Psoas muscle (tissue), 8 donors: Measurements from ENCODE around the gene MRC1. TPM values are rescaled to one million over a fixed set of nuclear protein-coding genes. Genes with fewer than 3 reads are reported as not detected.

ENCODE experiments used
- ATAC-seq, 4 donors: fragments of 200-7000 bp; cut with Tn5 transposase; one replicate each; pipeline ENCODE4 v1.9.1; 2020; ENCODE audit warnings: moderate library complexity in 3 of 4, mild to moderate bottlenecking in 2 of 4
- DNase-seq, 2 donors: peaks; one replicate each; pipeline ENCODE4 v3.0.0-alpha.2; 2020
- H3K27ac ChIP-seq: fragments of 200-600 bp; one replicate; pipeline ENCODE4 v1.8.0; 2022
- H3K27me3 ChIP-seq, 3 donors: fragments of 200-600 bp in 1 of 3; one replicate each; pipeline versions ENCODE4 v1.6.1 to v1.8.0; 2013 to 2022; ENCODE audit warnings: low read length in 2 of 3, mild to moderate bottlenecking in 2 of 3, moderate library complexity in 1 of 3; ENCODE audit not compliant: insufficient read depth in 3 of 3
- H3K36me3 ChIP-seq, 2 donors: fragments of 200-600 bp in 1 of 2; one replicate each; pipeline versions ENCODE4 v1.6.1 to v1.8.0; 2013 to 2022; ENCODE audit warnings: low read depth in 1 of 2, mild to moderate bottlenecking in 1 of 2, moderate library complexity in 1 of 2; ENCODE audit not compliant: insufficient read depth in 1 of 2
- H3K4me1 ChIP-seq: fragments of 200-600 bp; one replicate; pipeline ENCODE4 v1.8.0; 2022
- H3K4me3 ChIP-seq: fragments of 200-600 bp; one replicate; pipeline ENCODE4 v1.8.0; 2022; ENCODE audit warnings: mild to moderate bottlenecking
- H3K9me3 ChIP-seq: fragments of 200-600 bp; one replicate; pipeline ENCODE4 v1.8.0; 2022
- CTCF ChIP-seq: fragments of 200-600 bp; IDR thresholded peaks from one replicate; pipeline ENCODE4 v1.8.0; 2022; ENCODE audit warnings: antibody characterized with exemption
- WGBS, 3 donors: extraction: QIAGEN DNeasy Blood & Tissue Kit; methylation state at CpG; one replicate each; pipeline versions ENCODE4 v1.1.6 to v1.1.7; 2013; 5-methylcytosine and 5-hydroxymethylcytosine counted together
- intact Hi-C, 2 donors: fragments of 100-400 bp; cut with DNase I; formaldehyde crosslinking; loops; one replicate each; pipeline versions ENCODE4 v1.11.0 to v1.14.2; 2022
- polyA plus RNA-seq, 3 donors: library from polyadenylated mRNA; stranded (reverse); fragments of 200-250 nt; gene quantifications; one replicate each; pipeline ENCODE4 v1.2.3, GENCODE V29; 2013
- total RNA-seq, 4 donors: library from RNA; stranded (reverse); fragmentation: NEBNext Ultra II Directional in 2 of 4; extraction: Animal tissue kit (Norgen Biotek cat#: 25700) in 2 of 4; gene quantifications; one replicate each; pipeline versions ENCODE4 v1.2.1 to v1.2.4, GENCODE V29; 2021 to 2023
- donor health status: healthy with polysubstance abuse.
- donor health status: DM: no; HTN: no; CAD: no; lungs with moderate emphysema.
- donor health status: Bipolar disorder and iron deficiency.
- donor health status: healthy.
- donor health status: DM: yes; HTN: yes; CAD: no.
- donor health status: DM: no; HTN: no; CAD: no.
- donor health status: DM: no; HTN: no; CAD: no.
- donor health status: DM: yes; HTN: yes; CAD: no.

MRC1 gene
- total and polyA plus RNA-seq, 7 donors = 1.6 to 16.4 (median 9.3) TPM

GRCh38 chr10:17883621-17884020 is 74.5 kb downstream of the MRC1 start:
- H3K4me3 ChIP-seq = no peak overlapping the region
- intact Hi-C loops = no loop called here
- no peaks in the 10 kb centered on the region for H3K9me3 ChIP-seq
- no peak for TF ChIP-seq CTCF
- ATAC-seq = no peak
- H3K4me1 ChIP-seq = no peaks in the 10 kb centered on the region
- H3K27me3 ChIP-seq = no peaks in the 10 kb centered on the region
- no peaks in the 10 kb centered on the region for H3K36me3 ChIP-seq
- no peak for DNase-seq
- 62 to 72% (median 69%) methylated on average over 1 of the region's 1 CpG for WGBS, 3 donors
- H3K27ac ChIP-seq = no peak overlapping the region

- Histone ChIP-seq H3K36me3 (no peaks in the 10 kb centered on the region), H3K27me3 (no peaks in the 10 kb centered on the region), H3K4me1 (no peaks in the 10 kb centered on the region), H3K4me3 (no peak overlapping the region), H3K9me3 (no peaks in the 10 kb centered on the region), H3K27ac (no peak overlapping the region)
- TF ChIP-seq CTCF = no peak
- DNase-seq (no peak), ATAC-seq (no peak)
- intact Hi-C loops = no loop called here
Observed at GRCh38 chr10:17888189-17888588, 79.0 kb downstream of the MRC1 start.

GRCh38 chr10:17891435-17891834 is 82.3 kb downstream of the MRC1 start:
- intact Hi-C loops = no loop called here
- H3K4me3 ChIP-seq = no peak overlapping the region
- no peaks in the 10 kb centered on the region for H3K36me3 ChIP-seq
- DNase-seq (no peak), ATAC-seq (no peak)
- TF ChIP-seq CTCF = no peak
- H3K27ac ChIP-seq = no peak overlapping the region
- no peaks in the 10 kb centered on the region for H3K4me1 ChIP-seq
- H3K9me3 ChIP-seq = no peaks in the 10 kb centered on the region
- no peaks in the 10 kb centered on the region for H3K27me3 ChIP-seq
- 80 to 88% (median 82%) methylated on average over 9 of the region's 9 CpGs for WGBS, 3 donors

GRCh38 chr10:17904564-17904963 is 95.4 kb downstream of the MRC1 start:
- Histone ChIP-seq H3K36me3 (no peaks in the 10 kb centered on the region), H3K27me3 (no peaks in the 10 kb centered on the region), H3K9me3 (no peaks in the 10 kb centered on the region), H3K4me3 (no peak overlapping the region), H3K4me1 (no peaks in the 10 kb centered on the region), H3K27ac (no peak overlapping the region)
- ATAC-seq (no peak), DNase-seq (no peak)
- intact Hi-C loops = loop anchor here in 1 of 2 donors (10.0 kb wide), 1 partner anchor 310 kb away; no protein-coding TSS in a partner anchor
- 86 to 91% (median 91%) methylated on average over 2 of the region's 2 CpGs for WGBS, 3 donors
- TF ChIP-seq CTCF = no peak

- Histone ChIP-seq H3K9me3 (no peaks in the 10 kb centered on the region), H3K4me3 (no peak overlapping the region), H3K4me1 (no peaks in the 10 kb centered on the region), H3K27ac (no peak overlapping the region), H3K36me3 (no peaks in the 10 kb centered on the region), H3K27me3 (no peaks in the 10 kb centered on the region)
- DNase-seq (no peak), ATAC-seq (no peak)
- intact Hi-C loops = loop anchor here in 1 of 2 donors (10.0 kb wide), 1 partner anchor 309 kb away; no protein-coding TSS in a partner anchor
- 71 to 80% (median 80%) methylated on average over 3 of the region's 3 CpGs for WGBS, 3 donors
- TF ChIP-seq CTCF = no peak
Observed at GRCh38 chr10:17905491-17905890, 96.3 kb downstream of the MRC1 start.
